Body of pancreas (tissue), 4 donors: ENCODE measurements around the gene SLC44A1.

Source experiments
- CTCF ChIP-seq, 7 experiments: fragments of 450-650 bp in 4 of 7; fragments of 200-600 bp in 3 of 7; sonication (generic) in 3 of 7; IDR thresholded peaks; one replicate each; pipeline ENCODE4 v1.5.1; 2016 to 2019; ENCODE audit warnings: antibody characterized with exemption in 7 of 7
- POLR2A ChIP-seq, 3 donors: fragments of 450-650 bp; IDR thresholded peaks; one replicate each; pipeline ENCODE4 v1.6.1; 2016; ENCODE audit warnings: antibody characterized with exemption in 3 of 3, mild to moderate bottlenecking in 2 of 3

GRCh38 chr9:105401651-105402050 is 157.2 kb downstream of the SLC44A1 start:
- TF ChIP-seq CTCF (IDR thresholded peaks at IDR 0.05) (no peak), POLR2A (IDR thresholded peaks at IDR 0.05) (no peak)
